CD4-positive, alpha-beta T cell (primary cell): Measurements from ENCODE around the gene TEAD2. TPM values are rescaled to one million over a fixed set of nuclear protein-coding genes. Genes with fewer than 3 reads are reported as not detected.

ENCODE experiments used
- ATAC-seq: fragments of 200-7000 bp; cut with Tn5 transposase; one replicate; pipeline ENCODE4 v1.10.0; 2022; ENCODE audit warnings: mild to moderate bottlenecking; ENCODE audit not compliant: poor library complexity
- CTCF ChIA-PET: fragments of 350-600 bp; sonication (Branson Sonifier 250); formaldehyde crosslinking; loops from one replicate; lab custom pipeline; 2021; ENCODE audit warnings: antibody characterized with exemption, inconsistent platforms; lab: Charles Lee
- POLR2A ChIA-PET: fragments of 350-600 bp; sonication (Branson Sonifier 250); formaldehyde crosslinking; loops from one replicate; lab custom pipeline; 2021; ENCODE audit warnings: antibody characterized with exemption, inconsistent platforms; lab: Charles Lee
- DNase-seq, 14 experiments: peaks; one replicate each; pipeline ENCODE4 v3.0.0-alpha.2; 2013 to 2020; ENCODE audit warnings: mixed read lengths in 2 of 14
- H3K27ac ChIP-seq, 2 donors: one replicate each; pipeline versions ENCODE4 v1.5.1 to v1.7.0; 2013; ENCODE audit warnings: low read length in 2 of 2, low read depth in 1 of 2, mild to moderate bottlenecking in 1 of 2
- H3K27me3 ChIP-seq, 2 experiments: 1 replicate in 1 of 2; 2 replicates in 1 of 2; pipeline versions ENCODE4 v1.6.1 to v1.7.0; 2013; ENCODE audit warnings: low read length in 2 of 2, control low read depth in 1 of 2, mild to moderate bottlenecking in 1 of 2, moderate library complexity in 1 of 2; ENCODE audit not compliant: insufficient read depth in 2 of 2, control insufficient read depth in 1 of 2
- H3K36me3 ChIP-seq: one replicate; pipeline ENCODE4 v1.6.1; 2013; ENCODE audit warnings: low read length, control low read depth; ENCODE audit not compliant: insufficient read depth
- H3K4me1 ChIP-seq: one replicate; pipeline ENCODE4 v1.6.1; 2013; ENCODE audit warnings: low read length, control low read depth; ENCODE audit not compliant: insufficient read depth
- H3K4me3 ChIP-seq: one replicate; pipeline ENCODE4 v1.5.1; 2013; ENCODE audit warnings: mild to moderate bottlenecking, low read length, moderate library complexity
- H3K9me3 ChIP-seq, 2 experiments: 1 replicate in 1 of 2; 2 replicates in 1 of 2; pipeline versions ENCODE4 v1.6.1 to v1.7.0; 2013; ENCODE audit warnings: low read length in 2 of 2, mild to moderate bottlenecking in 2 of 2, control low read depth in 1 of 2, moderate library complexity in 1 of 2; ENCODE audit not compliant: control insufficient read depth in 1 of 2, insufficient read depth in 1 of 2
- H3K27ac Mint-ChIP-seq: one replicate; pipeline ENCODE4 v1.8.0; 2020; ENCODE audit warnings: mixed read lengths
- H3K27me3 Mint-ChIP-seq: one replicate; pipeline ENCODE4 v1.8.0; 2021; ENCODE audit warnings: mixed read lengths
- H3K36me3 Mint-ChIP-seq: one replicate; pipeline ENCODE4 v1.8.0; 2021; ENCODE audit warnings: low read depth, mixed read lengths
- H3K4me1 Mint-ChIP-seq: one replicate; pipeline ENCODE4 v1.8.0; 2021; ENCODE audit warnings: low read depth, mixed read lengths
- H3K4me3 Mint-ChIP-seq: one replicate; pipeline ENCODE4 v1.8.0; 2020; ENCODE audit warnings: mild to moderate bottlenecking, mixed read lengths
- H3K9me3 Mint-ChIP-seq: one replicate; pipeline ENCODE4 v1.8.0; 2020; ENCODE audit warnings: mixed read lengths
- intact Hi-C, 2 experiments: fragments of 100-400 bp; cut with DNase I in 1 of 2; cut with micrococcal nuclease in 1 of 2; formaldehyde crosslinking; loops; one replicate each; pipeline versions ENCODE4 v1.15.1 to v1.9.0; 2023 to 2025; cut with DNase I, micrococcal nuclease
- total RNA-seq, 174 experiments: library from RNA in 2 of 174; stranded (reverse) in 2 of 174; gene quantifications; one replicate each; pipeline ENCODE4 v1.2.3 and lab custom pipeline; 2021 to 2026
- TF ChIP-seq, protein P1 (sequence below): fragments of 200-600 bp; IDR thresholded peaks from one replicate; pipeline ENCODE4 v1.8.0; 2022; ENCODE audit warnings: antibody characterized with exemption, mild to moderate bottlenecking

TEAD2 gene
- total RNA-seq, 2 experiments from 2014 or later = not detected

DNA sequence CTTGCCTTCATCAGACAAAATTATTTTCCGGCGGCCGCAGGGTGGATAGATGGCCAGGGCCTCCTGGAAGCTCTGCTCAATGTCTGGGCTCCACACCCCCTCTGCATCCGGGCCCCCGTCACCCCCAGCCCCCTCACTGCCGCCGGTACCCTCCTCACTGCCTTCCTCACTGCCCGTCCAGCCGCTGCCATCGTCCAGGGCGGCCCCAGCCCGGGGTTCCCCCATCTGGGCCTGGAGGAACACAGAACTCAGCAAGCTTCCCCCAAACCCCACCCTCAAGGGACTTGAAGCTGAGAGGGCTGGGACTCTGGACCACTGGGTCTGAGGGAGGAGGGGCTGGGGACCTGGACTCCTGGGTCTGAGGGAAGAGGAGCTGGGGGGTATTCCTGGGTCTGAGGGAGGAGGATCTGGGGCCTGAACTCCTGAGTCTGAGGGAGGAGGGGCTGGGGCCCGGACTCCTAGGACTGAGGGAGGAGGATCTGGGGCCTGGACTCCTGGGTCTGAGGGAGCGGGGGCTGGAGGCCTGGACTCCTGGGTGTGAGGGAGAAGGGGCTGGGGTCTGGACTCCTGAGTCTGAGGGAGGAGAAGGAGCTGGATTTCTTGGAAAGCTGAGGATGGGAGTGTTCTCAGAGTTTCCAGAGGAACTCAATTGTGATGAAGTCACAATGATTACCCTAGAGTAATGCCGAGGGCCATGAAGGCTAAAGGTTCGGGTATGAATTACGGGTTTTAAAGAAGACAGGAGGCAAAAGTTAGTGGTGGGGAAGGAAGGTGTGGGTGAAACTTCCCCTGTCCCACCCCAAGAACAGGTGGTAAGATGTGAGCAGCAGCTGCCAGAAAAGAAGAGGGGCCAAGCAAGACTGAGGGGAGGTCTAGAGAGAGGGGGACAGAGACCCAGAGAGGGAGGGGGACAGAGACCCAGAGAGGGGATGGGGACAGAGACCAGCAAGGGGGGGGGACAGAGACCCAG is 2.1 kb downstream of the TEAD2 start:
- Histone ChIP-seq H3K4me3 (no peak overlapping the region), H3K27ac (no peak overlapping the region), H3K4me1 (peaks cover 43% of the 10 kb centered on the region), H3K27me3 (peaks cover 40 to 52% of the 10 kb centered on the region in 2 experiments), H3K36me3 (no peaks in the 10 kb centered on the region), H3K9me3 (peaks cover 0 to 21% of the 10 kb centered on the region in 2 experiments)
- Mint-ChIP-seq H3K4me1 (peaks cover 16% of the 10 kb centered on the region), H3K9me3 (no peaks in the 10 kb centered on the region), H3K36me3 (no peaks in the 10 kb centered on the region), H3K27ac (no peak overlapping the region), H3K4me3 (peak overlapping the region; percentile 55), H3K27me3 (peaks cover 30% of the 10 kb centered on the region)
- no peak for ATAC-seq
- TF ChIP-seq, protein P1, sequence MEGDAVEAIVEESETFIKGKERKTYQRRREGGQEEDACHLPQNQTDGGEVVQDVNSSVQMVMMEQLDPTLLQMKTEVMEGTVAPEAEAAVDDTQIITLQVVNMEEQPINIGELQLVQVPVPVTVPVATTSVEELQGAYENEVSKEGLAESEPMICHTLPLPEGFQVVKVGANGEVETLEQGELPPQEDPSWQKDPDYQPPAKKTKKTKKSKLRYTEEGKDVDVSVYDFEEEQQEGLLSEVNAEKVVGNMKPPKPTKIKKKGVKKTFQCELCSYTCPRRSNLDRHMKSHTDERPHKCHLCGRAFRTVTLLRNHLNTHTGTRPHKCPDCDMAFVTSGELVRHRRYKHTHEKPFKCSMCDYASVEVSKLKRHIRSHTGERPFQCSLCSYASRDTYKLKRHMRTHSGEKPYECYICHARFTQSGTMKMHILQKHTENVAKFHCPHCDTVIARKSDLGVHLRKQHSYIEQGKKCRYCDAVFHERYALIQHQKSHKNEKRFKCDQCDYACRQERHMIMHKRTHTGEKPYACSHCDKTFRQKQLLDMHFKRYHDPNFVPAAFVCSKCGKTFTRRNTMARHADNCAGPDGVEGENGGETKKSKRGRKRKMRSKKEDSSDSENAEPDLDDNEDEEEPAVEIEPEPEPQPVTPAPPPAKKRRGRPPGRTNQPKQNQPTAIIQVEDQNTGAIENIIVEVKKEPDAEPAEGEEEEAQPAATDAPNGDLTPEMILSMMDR = no peak
- ChIA-PET POLR2A (no interaction called here), CTCF (no interaction called here)
- intact Hi-C loops = no loop called here
- DNase-seq = no peak

DNA sequence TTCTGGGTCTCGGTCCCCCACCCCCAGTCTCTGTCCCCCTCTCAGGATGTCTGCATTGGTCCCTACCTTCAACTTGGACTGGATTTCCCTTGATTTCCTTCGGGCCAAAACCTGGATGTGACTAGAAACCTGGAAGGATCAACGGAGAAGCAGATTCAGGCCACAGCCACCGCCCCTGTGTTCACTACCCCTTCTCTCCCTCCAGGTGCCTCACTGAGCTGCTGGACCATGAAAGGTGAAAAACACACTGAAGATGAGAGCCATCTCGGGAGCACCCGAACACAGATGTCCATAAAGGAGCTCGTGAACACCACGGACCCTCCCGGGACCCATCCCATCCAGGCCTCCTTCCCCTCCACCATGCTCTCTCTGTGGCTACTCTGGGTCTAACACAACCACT is 5.0 kb downstream of the TEAD2 start:
- ATAC-seq (no peak), DNase-seq (no peak)
- H3K4me1 Mint-ChIP-seq = peaks cover 16% of the 10 kb centered on the region
- intact Hi-C loops = no loop called here
- H3K27me3 ChIP-seq = peaks cover 11 to 23% of the 10 kb centered on the region in 2 experiments
- H3K36me3 Mint-ChIP-seq = no peaks in the 10 kb centered on the region
- no peaks in the 10 kb centered on the region for H3K36me3 ChIP-seq
- H3K27ac ChIP-seq = no peak overlapping the region
- H3K27ac Mint-ChIP-seq = no peak overlapping the region
- peaks cover 18% of the 10 kb centered on the region for H3K4me1 ChIP-seq
- no peaks in the 10 kb centered on the region for H3K9me3 Mint-ChIP-seq
- H3K4me3 ChIP-seq = no peak overlapping the region
- H3K9me3 ChIP-seq = peaks cover 0 to 3% of the 10 kb centered on the region in 2 experiments
- TF ChIP-seq, protein P1 = no peak
- H3K27me3 Mint-ChIP-seq = peaks cover 30% of the 10 kb centered on the region
- CTCF ChIA-PET = no interaction called here
- POLR2A ChIA-PET = no interaction called here
- H3K4me3 Mint-ChIP-seq = no peak overlapping the region

DNA sequence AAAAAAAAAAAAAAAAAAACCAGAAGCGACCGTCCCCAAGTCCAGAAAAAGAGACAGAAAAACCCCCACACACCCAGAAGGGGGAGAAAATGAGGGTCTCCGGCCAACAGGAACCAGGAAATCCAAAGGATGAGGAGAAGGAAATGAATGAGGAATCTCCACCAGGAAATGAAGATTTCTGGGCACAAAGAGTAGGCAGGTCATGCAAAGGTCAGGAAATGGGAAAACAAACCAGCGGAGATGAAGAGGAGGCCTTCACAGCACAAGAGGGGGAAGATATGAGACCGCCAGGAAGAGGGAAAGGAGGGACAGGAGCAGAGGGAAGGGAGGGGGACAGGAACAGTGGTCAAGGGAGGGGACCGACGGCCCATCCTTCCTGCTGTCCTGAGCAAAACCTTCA is 5.8 kb downstream of the TEAD2 start:
- H3K9me3 ChIP-seq = no peaks in the 10 kb centered on the region
- Mint-ChIP-seq H3K36me3 (no peaks in the 10 kb centered on the region), H3K27ac (no peak overlapping the region), H3K4me3 (no peak overlapping the region), H3K4me1 (peaks cover 16% of the 10 kb centered on the region), H3K27me3 (peaks cover 30% of the 10 kb centered on the region), H3K9me3 (no peaks in the 10 kb centered on the region)
- peaks cover 3 to 15% of the 10 kb centered on the region in 2 experiments for H3K27me3 ChIP-seq
- ATAC-seq (no peak), DNase-seq (no peak)
- no peak overlapping the region for H3K27ac ChIP-seq
- peaks cover 10% of the 10 kb centered on the region for H3K4me1 ChIP-seq
- TF ChIP-seq, protein P1 = no peak
- POLR2A ChIA-PET = no interaction called here
- CTCF ChIA-PET = no interaction called here
- intact Hi-C loops = no loop called here
- H3K4me3 ChIP-seq = no peak overlapping the region
- H3K36me3 ChIP-seq = no peaks in the 10 kb centered on the region
